SHP77 (cell line): ENCODE data around the gene TESK1.

Experiments used
- DNase-seq, 2 experiments: peaks; one replicate each; lab custom pipeline; 2025; lab: John Stamatoyannopoulos, UW

The TESK1 gene

GRCh38 chr9:35604578-35605350 is at the start of gene TESK1:
Gene TESK1, plus strand, starts transcription at chr9:35605262. Its CDS starts 358 bp downstream, at chr9:35605620.
- DNase-seq: peak; percentile 37 to 57

GRCh38 chr9:35555881-35556280 is 49.2 kb upstream of the TESK1 start:
- DNase-seq: no peak

GRCh38 chr9:35556776-35557175 is 48.3 kb upstream of the TESK1 start:
- no peak for DNase-seq

- no peak for DNase-seq
Observed at GRCh38 chr9:35557320-35557719, 47.7 kb upstream of the TESK1 start.

- DNase-seq: no peak
Observed at GRCh38 chr9:35558185-35558584, 46.9 kb upstream of the TESK1 start.

- no peak for DNase-seq
Observed at GRCh38 chr9:35559792-35560530, 45.1 kb upstream of the TESK1 start.

- DNase-seq: no peak
Observed at GRCh38 chr9:35560625-35561337, 44.3 kb upstream of the TESK1 start.

- no peak for DNase-seq
Observed at GRCh38 chr9:35561468-35562261, 43.4 kb upstream of the TESK1 start.

- no peak for DNase-seq
Observed at GRCh38 chr9:35562895-35563780, 41.9 kb upstream of the TESK1 start.

- DNase-seq: no peak
Observed at GRCh38 chr9:35563791-35564197, 41.3 kb upstream of the TESK1 start.

GRCh38 chr9:35564658-35565061 is 40.4 kb upstream of the TESK1 start:
- DNase-seq: no peak

GRCh38 chr9:35566417-35566816 is 38.6 kb upstream of the TESK1 start:
- no peak for DNase-seq

GRCh38 chr9:35568196-35568595 is 36.9 kb upstream of the TESK1 start:
- no peak for DNase-seq

- DNase-seq: no peak
Observed at GRCh38 chr9:35569206-35569605, 35.9 kb upstream of the TESK1 start.

GRCh38 chr9:35570709-35571504 is 34.2 kb upstream of the TESK1 start:
- no peak for DNase-seq

- DNase-seq: no peak
Observed at GRCh38 chr9:35574578-35575122, 30.4 kb upstream of the TESK1 start.

GRCh38 chr9:35575478-35575877 is 29.6 kb upstream of the TESK1 start:
- no peak for DNase-seq

- no peak for DNase-seq
Observed at GRCh38 chr9:35577486-35577885, 27.6 kb upstream of the TESK1 start.

- DNase-seq: no peak
Observed at GRCh38 chr9:35579130-35579529, 25.9 kb upstream of the TESK1 start.
